Osteocyte (in vitro differentiated cells): Measurements from ENCODE around the gene OSBPL2. TPM values are rescaled to one million over a fixed set of nuclear protein-coding genes. Genes with fewer than 3 reads are reported as not detected.

Experiments
- DNase-seq: peaks from one replicate; pipeline ENCODE4 v3.0.0; 2021; ENCODE audit warnings: mixed read lengths; ENCODE audit not compliant: unreplicated experiment; ENCODE audit errors: extremely low spot score
- H3K27ac Mint-ChIP-seq: one replicate; pipeline ENCODE4 v1.8.0; 2021; ENCODE audit warnings: mild to moderate bottlenecking, mixed read lengths; ENCODE audit not compliant: unreplicated experiment
- H3K27me3 Mint-ChIP-seq: one replicate; pipeline ENCODE4 v1.8.0; 2021; ENCODE audit warnings: mixed read lengths; ENCODE audit not compliant: unreplicated experiment
- H3K36me3 Mint-ChIP-seq: one replicate; pipeline ENCODE4 v1.8.0; 2021; ENCODE audit warnings: mixed read lengths; ENCODE audit not compliant: unreplicated experiment
- H3K4me1 Mint-ChIP-seq: one replicate; pipeline ENCODE4 v1.8.0; 2021; ENCODE audit warnings: mixed read lengths; ENCODE audit not compliant: unreplicated experiment
- H3K4me3 Mint-ChIP-seq: one replicate; pipeline ENCODE4 v1.8.0; 2021; ENCODE audit warnings: mild to moderate bottlenecking, moderate library complexity, mixed read lengths; ENCODE audit not compliant: unreplicated experiment
- H3K9me3 Mint-ChIP-seq: one replicate; pipeline ENCODE4 v1.8.0; 2021; ENCODE audit warnings: mixed read lengths; ENCODE audit not compliant: unreplicated experiment
- CTCF ChIP-seq: fragments of 200-600 bp; sonication (generic); IDR thresholded peaks from 2 replicates; pipeline ENCODE4 v1.5.0; 2021; ENCODE audit warnings: antibody characterized with exemption, mild to moderate bottlenecking, moderate library complexity
- total RNA-seq: library from RNA; stranded (reverse); gene quantifications from 2 replicates; pipeline ENCODE4 v1.2.1, GENCODE V29; 2021

OSBPL2 gene
- total RNA-seq, 1 donor from 2014 or later = 46.3 TPM

- Mint-ChIP-seq H3K9me3 (peaks cover 6% of the 10 kb centered on the region), H3K27me3 (no peaks in the 10 kb centered on the region), H3K4me1 (peaks cover 2% of the 10 kb centered on the region), H3K36me3 (peaks cover 36% of the 10 kb centered on the region), H3K27ac (no peak overlapping the region), H3K4me3 (no peak overlapping the region)
- TF ChIP-seq CTCF = no peak
- no peak for DNase-seq
Measured at GRCh38 chr20:62269871-62270270, 31.6 kb downstream of the OSBPL2 start.

- no peak for DNase-seq
Measured at GRCh38 chr20:62272200-62272599, 33.9 kb downstream of the OSBPL2 start.

DNA sequence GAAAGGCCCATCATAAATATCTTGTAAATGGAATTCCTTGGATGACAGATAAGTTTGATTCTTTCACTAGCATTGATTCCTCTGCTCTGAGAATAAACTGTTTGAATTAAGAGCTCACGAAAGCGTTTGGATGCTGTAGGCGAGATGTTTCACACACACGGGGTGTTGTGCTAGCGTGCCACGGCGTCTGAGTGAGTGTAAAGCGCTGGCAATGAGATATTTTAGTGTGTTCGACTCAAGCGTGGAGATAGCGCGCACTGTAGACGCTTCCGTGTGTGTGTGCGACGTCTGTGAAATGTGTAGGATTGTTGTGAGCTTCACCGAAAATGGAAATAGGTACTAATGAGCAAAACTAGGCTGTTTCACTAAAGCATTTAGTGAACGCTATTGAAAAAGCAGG is 35.1 kb downstream of the OSBPL2 start:
- no peaks in the 10 kb centered on the region for H3K27me3 Mint-ChIP-seq
- peaks cover 30% of the 10 kb centered on the region for H3K36me3 Mint-ChIP-seq
- H3K27ac Mint-ChIP-seq = no peak overlapping the region
- no peak for TF ChIP-seq CTCF
- peaks cover 2% of the 10 kb centered on the region for H3K4me1 Mint-ChIP-seq
- no peak for DNase-seq
- H3K9me3 Mint-ChIP-seq = no peaks in the 10 kb centered on the region
- no peak overlapping the region for H3K4me3 Mint-ChIP-seq

More at GRCh38 chr20:62272200-62272599, 33.9 kb downstream of the OSBPL2 start:
- no peaks in the 10 kb centered on the region for H3K27me3 Mint-ChIP-seq
- H3K4me3 Mint-ChIP-seq = no peak overlapping the region
- H3K27ac Mint-ChIP-seq = no peak overlapping the region
- H3K9me3 Mint-ChIP-seq = no peaks in the 10 kb centered on the region
- H3K36me3 Mint-ChIP-seq = peaks cover 29% of the 10 kb centered on the region
- peaks cover 2% of the 10 kb centered on the region for H3K4me1 Mint-ChIP-seq
- no peak for TF ChIP-seq CTCF

DNA sequence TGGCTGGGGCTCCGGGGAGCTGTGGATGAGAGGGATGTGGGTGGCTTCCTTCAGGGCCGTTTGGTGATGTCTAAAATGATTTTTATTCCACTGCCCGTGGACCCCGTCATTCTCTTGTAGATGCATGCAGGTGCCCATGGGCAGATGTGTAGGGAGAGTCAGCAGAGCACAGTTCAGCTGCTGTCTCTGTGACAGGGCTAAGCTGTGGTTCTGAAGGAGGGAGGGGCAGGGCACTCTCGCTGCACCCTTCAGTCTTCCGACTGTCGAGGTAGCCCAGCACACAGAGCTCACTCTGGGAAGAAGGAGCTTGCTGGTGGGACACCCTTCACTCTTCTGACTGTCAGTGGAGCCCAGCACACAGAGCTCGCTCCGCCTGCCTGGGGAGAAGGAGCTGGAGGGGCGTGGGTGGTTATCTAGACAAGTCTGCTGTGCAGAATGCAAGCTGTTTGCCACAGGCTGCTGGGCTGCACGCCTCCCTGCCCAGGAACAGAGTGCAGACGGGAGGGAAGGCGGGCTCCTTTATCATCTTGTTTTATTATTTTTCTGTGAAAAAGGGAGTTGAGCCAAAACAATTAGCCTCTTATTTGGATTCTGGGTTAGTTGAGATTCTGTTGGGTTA is 36.1 kb downstream of the OSBPL2 start:
- Mint-ChIP-seq H3K27ac (no peak overlapping the region), H3K27me3 (no peaks in the 10 kb centered on the region), H3K9me3 (no peaks in the 10 kb centered on the region), H3K4me1 (peaks cover 2% of the 10 kb centered on the region), H3K36me3 (peaks cover 32% of the 10 kb centered on the region), H3K4me3 (no peak overlapping the region)
- no peak for DNase-seq
- no peak for TF ChIP-seq CTCF

GRCh38 chr20:62275219-62275618 is 36.9 kb downstream of the OSBPL2 start:
- Mint-ChIP-seq H3K27me3 (no peaks in the 10 kb centered on the region), H3K27ac (no peak overlapping the region), H3K4me3 (no peak overlapping the region), H3K4me1 (no peaks in the 10 kb centered on the region), H3K36me3 (peaks cover 29% of the 10 kb centered on the region), H3K9me3 (no peaks in the 10 kb centered on the region)
- DNase-seq = no peak
- no peak for TF ChIP-seq CTCF
